HCT116 (cell line): ENCODE data around the gene SPSB4. TPM values are rescaled to one million over a fixed set of nuclear protein-coding genes. Genes with fewer than 3 reads are reported as not detected.

Experiments used
- ATAC-seq: fragments of 200-7000 bp; cut with Tn5 transposase; 2 replicates; pipeline ENCODE4 v1.9.1; 2020; ENCODE audit warnings: mild to moderate bottlenecking, moderate library complexity
- BruUV-seq: library from RNA; stranded (reverse); fragments of 400-500 nt; replicated peaks from 2 replicates; lab custom pipeline; 2021; lab: Mats Ljungman, UMichigan
- CTCF ChIA-PET: fragments of 300-600 bp; sonication (Branson Sonifier 250); formaldehyde crosslinking; loops from one replicate; lab custom pipeline; 2021; ENCODE audit warnings: antibody characterized with exemption; lab: Charles Lee
- POLR2A ChIA-PET: fragments of 300-600, 350-600 bp; sonication (Branson Sonifier 250); formaldehyde crosslinking; loops from one replicate; lab custom pipeline; 2021; ENCODE audit warnings: antibody characterized with exemption; lab: Charles Lee
- RAD21 ChIA-PET, 2 experiments: fragments of 300-600 bp; sonication (Branson Sonifier 250); formaldehyde crosslinking; loops; one replicate each; lab custom pipeline; 2023; ENCODE audit warnings: low total read pairs in 2 of 2; ENCODE audit not compliant: uncharacterized antibody in 2 of 2, unreplicated experiment in 2 of 2, low non-redundant PET in 1 of 2; lab: Charles Lee
- DNase-seq: peaks from one replicate; pipeline ENCODE4 v3.0.0-alpha.2; 2010; ENCODE audit warnings: low read depth, low spot score
- H2AFZ ChIP-seq: fragments of 200-600 bp; shearing (Covaris generic), sonication (generic); 2 replicates; pipeline ENCODE4 v1.6.1; 2017; ENCODE audit warnings: low read depth, mixed run types, mixed read lengths, antibody characterized with exemption, low read length; ENCODE audit not compliant: poor library complexity, severe bottlenecking
- H3K27ac ChIP-seq: 2 replicates; pipeline ENCODE4 v1.5.1; 2012; ENCODE audit warnings: low read depth, low read length
- H3K27me3 ChIP-seq: fragments of 200-600 bp; sonication (generic); 2 replicates; pipeline ENCODE4 v1.6.1; 2016; ENCODE audit warnings: mixed run types, low read length, mixed read lengths; ENCODE audit not compliant: insufficient read depth
- H3K36me3 ChIP-seq, 2 experiments: fragments of 200-500 bp in 1 of 2; fragments of 200-600 bp in 1 of 2; sonication (Bioruptor generic) in 1 of 2; sonication (generic) in 1 of 2; 2 replicates each; pipeline versions ENCODE4 v1.5.1 to v1.6.1; 2014 to 2016; ENCODE audit warnings: low read length in 2 of 2, inconsistent platforms in 1 of 2, mixed read lengths in 1 of 2, mixed run types in 1 of 2; ENCODE audit not compliant: insufficient read depth in 2 of 2, control insufficient read depth in 1 of 2
- H3K4me1 ChIP-seq, 2 experiments: fragments of 200-600 bp in 1 of 2; sonication (generic) in 1 of 2; 2 replicates each; pipeline versions ENCODE4 v1.5.1 to v1.6.1; 2012 to 2017; ENCODE audit warnings: low read length in 2 of 2, inconsistent platforms in 1 of 2, mild to moderate bottlenecking in 1 of 2, mixed read lengths in 1 of 2, mixed run types in 1 of 2, moderate library complexity in 1 of 2; ENCODE audit not compliant: insufficient read depth in 2 of 2, control insufficient read depth in 1 of 2
- H3K4me2 ChIP-seq: fragments of 200-600 bp; sonication (generic); 2 replicates; pipeline ENCODE4 v1.6.1; 2017; ENCODE audit warnings: mixed run types, low read length, mixed read lengths
- H3K4me3 ChIP-seq, 2 experiments: fragments of 200-600 bp in 1 of 2; sonication (generic) in 1 of 2; replicated peaks in 1 of 2; 2 replicates each; pipeline ENCODE4 v1.5.1; 2011 to 2016; ENCODE audit warnings: low read length in 2 of 2, control low read depth in 1 of 2, low read depth in 1 of 2, mild to moderate bottlenecking in 1 of 2, mixed read lengths in 1 of 2, mixed run types in 1 of 2
- H3K79me2 ChIP-seq: fragments of 200-600 bp; sonication (generic); 2 replicates; pipeline ENCODE4 v1.6.1; 2017; ENCODE audit warnings: mild to moderate bottlenecking, mixed run types, low read length, moderate library complexity, mixed read lengths; ENCODE audit not compliant: insufficient read depth
- H3K9ac ChIP-seq: fragments of 200-600 bp; sonication (generic); 2 replicates; pipeline ENCODE4 v1.6.1; 2016; ENCODE audit warnings: low read length, mixed read lengths
- H3K9me2 ChIP-seq: fragments of 200-600 bp; sonication (generic), shearing (Covaris generic); 2 replicates; pipeline ENCODE4 v1.6.1; 2017; ENCODE audit warnings: mixed run types, mild to moderate bottlenecking, moderate library complexity; ENCODE audit not compliant: insufficient read depth
- H3K9me3 ChIP-seq, 2 experiments: fragments of 200-500 bp in 1 of 2; fragments of 200-600 bp in 1 of 2; sonication (Bioruptor generic) in 1 of 2; sonication (generic) in 1 of 2; 2 replicates each; pipeline ENCODE4 v1.6.1; 2014 to 2017; ENCODE audit warnings: low read length in 2 of 2, mixed read lengths in 2 of 2, inconsistent platforms in 1 of 2, low read depth in 1 of 2, mild to moderate bottlenecking in 1 of 2, mixed run types in 1 of 2, moderate library complexity in 1 of 2; ENCODE audit not compliant: control insufficient read depth in 1 of 2, insufficient read depth in 1 of 2
- H4K20me1 ChIP-seq: fragments of 200-600 bp; sonication (generic), shearing (Covaris generic); 2 replicates; pipeline ENCODE4 v1.6.1; 2017; ENCODE audit warnings: mixed run types, mild to moderate bottlenecking, moderate library complexity; ENCODE audit not compliant: insufficient read depth
- CEBPB ChIP-seq: IDR thresholded peaks from 2 replicates; pipeline ENCODE4 v1.6.1; 2012; ENCODE audit warnings: low read depth
- ELF1 ChIP-seq: IDR thresholded peaks from 2 replicates; pipeline ENCODE4 v1.6.1; 2012; ENCODE audit warnings: low read depth, borderline replicate concordance
- EZH2 ChIP-seq: fragments of 200-600 bp; sonication (generic); IDR thresholded peaks from 2 replicates; pipeline ENCODE4 v1.6.1; 2017; ENCODE audit warnings: antibody characterized with exemption, mixed run types
- JUND ChIP-seq: IDR thresholded peaks from 2 replicates; pipeline ENCODE4 v1.6.1; 2012
- SIN3A ChIP-seq: IDR thresholded peaks from 2 replicates; pipeline ENCODE4 v1.6.1; 2012; ENCODE audit warnings: low read depth
- YY1 ChIP-seq: IDR thresholded peaks from 2 replicates; pipeline ENCODE4 v1.6.1; 2011; ENCODE audit warnings: low read length, low read depth, moderate library complexity, mild to moderate bottlenecking; ENCODE audit not compliant: insufficient replicate concordance; ENCODE audit errors: extremely low read depth
- intact Hi-C: fragments of 100-400 bp; cut with micrococcal nuclease; formaldehyde crosslinking; loops from 2 replicates; pipeline ENCODE4 v1.10.0; 2022
- total RNA-seq: library from RNA; stranded (reverse); gene quantifications from one replicate; pipeline ENCODE4 v1.2.1, GENCODE V29; 2021; ENCODE audit not compliant: unreplicated experiment
- TF ChIP-seq, protein P1 (sequence below): IDR thresholded peaks from 2 replicates; pipeline ENCODE4 v1.6.1; 2012; ENCODE audit warnings: low read depth

Gene SPSB4
- total RNA-seq, 1 experiment from 2014 or later: 0.57 TPM

DNA sequence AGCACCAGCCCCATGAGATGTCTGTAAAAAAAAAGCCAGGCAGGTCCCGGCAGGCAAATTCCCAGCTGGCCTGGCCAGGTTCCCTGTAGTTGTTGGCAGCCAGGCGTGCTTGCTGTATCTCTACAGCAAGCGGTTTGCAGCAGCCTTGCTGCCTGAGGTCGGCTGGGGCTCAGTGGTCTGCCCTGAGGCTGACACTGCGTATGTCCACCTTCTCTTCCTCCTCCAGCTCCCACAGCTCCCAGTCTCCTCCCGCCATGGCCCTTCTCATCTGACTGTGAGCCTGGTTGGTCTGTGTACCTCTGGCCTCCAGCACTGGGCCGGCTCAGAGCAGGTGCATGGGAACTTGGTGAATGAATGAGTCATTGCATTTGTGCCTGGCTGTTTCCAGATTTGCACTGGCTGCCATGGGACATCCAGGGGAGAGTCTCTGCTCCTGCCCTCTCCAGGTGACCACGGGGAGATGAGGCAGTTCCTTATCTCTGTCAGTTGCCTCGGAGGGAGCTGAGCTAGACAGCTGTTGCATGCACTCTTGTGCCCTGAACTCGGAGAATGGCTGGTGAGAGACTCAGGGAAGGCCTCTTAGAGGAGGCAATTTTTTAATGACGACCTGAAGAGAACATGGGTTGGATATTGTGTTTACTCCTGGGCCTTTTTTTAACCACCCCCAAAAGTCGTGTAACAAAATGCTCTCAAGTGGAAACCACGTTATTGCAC, 43.0 kb downstream of the SPSB4 start:
- no peaks in the 10 kb centered on the region for H3K79me2 ChIP-seq
- intact Hi-C loops: no loop called here
- no peaks in the 10 kb centered on the region for H4K20me1 ChIP-seq
- ChIA-PET POLR2A (no interaction called here), CTCF (interaction anchor here (1.3 kb wide), 1 partner anchor 12 kb away, joined by 4 read pairs; no protein-coding TSS in a partner anchor), RAD21 (no interaction called here)
- no peak overlapping the region for H3K4me2 ChIP-seq
- H3K9ac ChIP-seq: no peak overlapping the region
- H3K9me2 ChIP-seq: no peaks in the 10 kb centered on the region
- DNase-seq (no peak), ATAC-seq (peak; percentile 22; the same call in 1 of the 2 replicates)
- no peak overlapping the region for H3K27ac ChIP-seq
- no TSS peak for BruUV-seq
- no peaks in the 10 kb centered on the region for H3K27me3 ChIP-seq
- H3K36me3 ChIP-seq: no peaks in the 10 kb centered on the region
- H3K4me3 ChIP-seq: no peak overlapping the region
- no peaks in the 10 kb centered on the region for H3K4me1 ChIP-seq
- no peak overlapping the region for H2AFZ ChIP-seq
- 0 out of 4 replicates have a peak, but pooled peaks cover 0 to 4% of the 10 kb centered on the region in 2 experiments for H3K9me3 ChIP-seq
- TF ChIP-seq CEBPB (no peak), JUND (no peak), YY1 (no peak), EZH2 (no peak), SIN3A (no peak), ELF1 (no peak)
- TF ChIP-seq, protein P1, sequence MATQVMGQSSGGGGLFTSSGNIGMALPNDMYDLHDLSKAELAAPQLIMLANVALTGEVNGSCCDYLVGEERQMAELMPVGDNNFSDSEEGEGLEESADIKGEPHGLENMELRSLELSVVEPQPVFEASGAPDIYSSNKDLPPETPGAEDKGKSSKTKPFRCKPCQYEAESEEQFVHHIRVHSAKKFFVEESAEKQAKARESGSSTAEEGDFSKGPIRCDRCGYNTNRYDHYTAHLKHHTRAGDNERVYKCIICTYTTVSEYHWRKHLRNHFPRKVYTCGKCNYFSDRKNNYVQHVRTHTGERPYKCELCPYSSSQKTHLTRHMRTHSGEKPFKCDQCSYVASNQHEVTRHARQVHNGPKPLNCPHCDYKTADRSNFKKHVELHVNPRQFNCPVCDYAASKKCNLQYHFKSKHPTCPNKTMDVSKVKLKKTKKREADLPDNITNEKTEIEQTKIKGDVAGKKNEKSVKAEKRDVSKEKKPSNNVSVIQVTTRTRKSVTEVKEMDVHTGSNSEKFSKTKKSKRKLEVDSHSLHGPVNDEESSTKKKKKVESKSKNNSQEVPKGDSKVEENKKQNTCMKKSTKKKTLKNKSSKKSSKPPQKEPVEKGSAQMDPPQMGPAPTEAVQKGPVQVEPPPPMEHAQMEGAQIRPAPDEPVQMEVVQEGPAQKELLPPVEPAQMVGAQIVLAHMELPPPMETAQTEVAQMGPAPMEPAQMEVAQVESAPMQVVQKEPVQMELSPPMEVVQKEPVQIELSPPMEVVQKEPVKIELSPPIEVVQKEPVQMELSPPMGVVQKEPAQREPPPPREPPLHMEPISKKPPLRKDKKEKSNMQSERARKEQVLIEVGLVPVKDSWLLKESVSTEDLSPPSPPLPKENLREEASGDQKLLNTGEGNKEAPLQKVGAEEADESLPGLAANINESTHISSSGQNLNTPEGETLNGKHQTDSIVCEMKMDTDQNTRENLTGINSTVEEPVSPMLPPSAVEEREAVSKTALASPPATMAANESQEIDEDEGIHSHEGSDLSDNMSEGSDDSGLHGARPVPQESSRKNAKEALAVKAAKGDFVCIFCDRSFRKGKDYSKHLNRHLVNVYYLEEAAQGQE: no peak
